ENCODE data around the gene BHLHA9.

DNA sequence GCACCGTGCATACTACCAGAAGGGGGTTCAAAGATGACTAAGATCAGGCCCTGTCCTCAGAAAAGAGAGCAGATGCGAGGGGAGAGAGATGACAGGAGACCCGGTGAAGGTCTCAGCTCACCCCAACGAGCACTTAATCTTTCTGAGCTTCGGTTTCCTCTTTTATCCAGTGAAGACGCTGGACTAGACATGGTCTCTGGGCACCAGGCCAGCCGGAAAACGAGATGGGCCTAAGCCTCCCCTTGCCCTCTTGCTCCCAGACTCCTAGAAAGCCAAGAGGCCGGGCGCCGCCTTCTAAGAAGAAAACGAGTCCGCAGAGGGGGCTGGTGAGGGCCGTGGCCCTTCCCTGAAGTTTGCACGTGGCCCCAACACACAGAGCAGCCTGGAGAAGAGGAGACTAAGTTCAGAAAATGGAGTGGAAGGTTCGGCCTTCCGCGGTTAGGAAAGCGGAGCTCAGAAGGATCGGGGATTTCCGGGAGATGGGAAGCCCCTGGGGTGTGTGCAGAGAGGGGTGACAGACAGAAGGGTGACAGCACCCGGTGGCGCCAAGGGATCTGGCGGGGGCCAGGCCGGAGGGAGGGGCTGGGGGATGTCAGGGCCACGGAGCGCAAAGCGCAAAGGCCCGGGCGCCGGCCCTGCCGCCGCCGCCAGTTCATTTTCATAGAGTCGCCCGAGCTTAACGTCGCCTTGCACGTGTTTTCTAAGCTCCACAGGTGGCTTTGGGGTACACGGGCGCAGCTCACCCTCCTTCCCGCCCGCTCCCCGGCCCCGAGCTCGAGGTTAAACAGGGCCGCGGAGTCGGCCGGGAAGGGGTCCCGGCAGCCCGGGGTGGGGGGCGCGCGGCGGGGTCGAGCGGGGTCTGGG, 42.1 kb upstream of the BHLHA9 start:
- TF ChIP-seq CTCF (IDR thresholded peaks at IDR 0.05) (no peak), SIN3A (IDR thresholded peaks at IDR 0.05; ENCODE audit: borderline replicate concordance, insufficient read depth, low read depth, low read length) (no peak)

Measured in Panc1 (cell line).